CMK (cell line): ENCODE results near the gene ARHGEF7.

Experiments used
- DNase-seq: peaks from one replicate; pipeline ENCODE4 v3.0.0-alpha.2; 2010; ENCODE audit warnings: low read depth

The ARHGEF7 gene

DNA sequence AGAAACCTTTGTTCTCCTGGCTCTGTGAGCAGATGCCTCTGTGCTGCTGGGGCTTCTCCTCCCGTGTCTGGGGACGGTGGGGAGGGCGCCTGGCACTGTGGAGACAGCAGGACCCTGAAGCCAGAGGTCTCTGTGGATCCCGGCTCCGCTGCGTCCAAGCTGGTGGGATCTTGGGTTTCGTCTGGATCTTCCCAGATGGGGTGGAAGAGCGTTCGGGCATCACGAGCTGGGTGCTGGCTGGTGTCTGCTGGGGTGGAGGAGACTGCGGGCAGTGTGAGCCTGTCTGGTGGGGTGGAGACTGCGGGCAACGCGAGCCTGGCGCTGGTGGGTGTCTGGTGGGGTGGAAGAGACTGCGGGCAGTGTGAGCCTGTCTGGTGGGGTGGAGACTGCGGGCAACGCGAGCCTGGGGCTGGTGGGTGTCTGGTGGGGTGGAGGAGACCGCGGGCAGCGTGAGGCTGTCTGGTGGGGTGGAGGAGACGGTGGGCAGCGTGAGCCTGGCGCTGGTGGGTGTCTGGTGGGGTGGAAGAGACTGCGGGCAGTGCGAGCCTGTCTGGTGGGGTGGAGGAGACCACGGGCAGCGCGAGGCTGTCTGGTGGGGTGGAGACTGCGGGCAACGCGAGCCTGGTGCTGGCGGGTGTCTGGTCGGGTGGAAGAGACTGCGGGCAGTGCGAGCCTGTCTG is 211.0 kb downstream of the ARHGEF7 start:
- DNase-seq = no peak

GRCh38 chr13:111326621-111326965 is 211.5 kb downstream of the ARHGEF7 start:
- DNase-seq = no peak

DNA sequence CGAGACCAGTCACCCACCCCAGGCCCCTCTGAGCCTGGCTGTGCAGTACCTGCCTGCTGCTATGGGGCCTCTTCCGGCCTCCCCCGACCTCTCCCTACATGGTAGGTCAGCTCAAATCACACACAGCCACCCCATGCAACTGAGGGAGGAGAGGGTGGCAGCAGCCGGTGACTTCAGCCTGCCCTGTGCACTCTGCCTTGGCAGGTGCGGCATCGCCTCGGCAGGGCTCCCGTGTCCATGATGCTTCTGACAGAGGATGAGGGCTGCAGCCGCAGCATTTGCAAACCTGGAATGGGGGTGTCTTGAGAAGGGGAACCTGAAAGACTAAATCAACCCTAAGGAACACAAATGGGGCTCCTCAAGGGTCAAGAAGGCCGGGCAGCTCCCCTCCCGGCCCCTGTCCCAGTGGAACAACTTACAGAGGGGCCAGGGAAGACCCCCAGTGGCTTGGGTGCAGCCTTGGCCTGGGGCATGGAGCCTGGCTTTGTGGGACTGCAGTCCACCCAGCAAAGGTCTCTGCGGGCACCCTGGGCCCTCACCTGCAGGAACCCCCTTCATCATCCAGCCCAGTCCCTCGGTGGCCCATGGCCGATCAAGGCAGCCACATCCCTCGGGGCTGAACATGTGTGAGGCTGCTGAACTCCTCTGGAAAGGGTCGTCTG is 212.0 kb downstream of the ARHGEF7 start:
- DNase-seq = no peak

DNA sequence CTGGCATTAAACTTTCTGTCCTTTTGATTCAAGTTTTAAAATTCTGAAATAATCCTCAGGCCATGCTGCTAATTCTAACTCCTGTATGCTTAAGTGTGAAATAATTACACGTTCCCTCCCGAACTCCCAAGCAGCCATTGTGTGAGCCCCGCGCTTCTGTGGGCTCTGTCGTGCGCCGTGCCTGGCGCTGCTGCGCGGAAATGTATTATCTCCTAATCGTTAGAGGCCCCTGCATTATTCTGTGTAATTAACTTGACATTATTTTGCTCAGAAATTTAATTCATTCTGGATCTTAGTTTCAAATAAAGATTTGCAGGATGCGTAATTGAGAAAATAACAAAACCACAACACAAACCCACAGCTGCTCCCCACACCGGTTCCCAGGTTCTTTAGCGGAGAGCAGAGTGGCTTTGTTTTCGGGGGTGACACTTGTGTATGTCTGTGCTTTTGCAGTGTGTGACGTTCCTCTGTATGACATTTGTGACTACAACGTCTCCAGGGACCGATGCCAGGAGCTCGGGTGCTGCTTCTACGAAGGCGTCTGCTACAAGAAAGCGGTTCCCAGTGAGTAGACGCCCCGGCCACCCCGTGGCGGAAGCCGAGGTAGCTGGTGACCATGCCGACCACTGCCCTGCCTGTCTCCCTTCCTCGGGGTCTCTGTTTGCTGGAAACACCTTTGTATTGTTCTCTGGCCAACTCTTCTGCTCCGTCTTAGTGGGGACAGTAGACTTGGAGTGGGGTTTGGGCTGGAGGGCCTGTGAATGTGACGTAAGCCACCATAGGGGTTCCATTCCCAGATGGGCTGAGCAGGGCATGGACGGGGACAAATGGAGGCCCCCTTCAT is 212.8 kb downstream of the ARHGEF7 start:
- DNase-seq = no peak

- DNase-seq = no peak
Measured at GRCh38 chr13:111328574-111329410, 213.7 kb downstream of the ARHGEF7 start.

DNA sequence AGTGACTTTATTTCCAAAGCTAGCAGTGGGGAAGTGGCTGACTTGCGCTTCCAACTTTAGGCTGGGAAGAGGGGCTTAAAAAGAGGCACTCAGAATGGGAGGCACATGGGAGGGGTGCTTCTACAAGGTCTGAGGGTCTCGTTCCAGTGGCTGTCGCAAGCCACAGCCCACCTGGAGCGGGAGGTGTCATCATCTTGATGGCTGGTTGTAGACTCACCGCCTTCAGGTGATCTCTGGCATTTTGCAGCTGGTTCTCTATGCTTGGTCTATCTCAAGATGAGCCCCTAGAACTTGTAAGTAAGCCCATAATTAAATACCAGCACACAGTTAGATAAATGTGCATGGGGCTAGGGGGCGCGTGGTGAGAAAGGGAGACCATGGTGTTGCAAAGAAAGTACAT is 214.5 kb downstream of the ARHGEF7 start:
- no peak for DNase-seq

- no peak for DNase-seq
Measured at GRCh38 chr13:111330066-111330610, 215.0 kb downstream of the ARHGEF7 start.

- DNase-seq = no peak
Measured at GRCh38 chr13:111335298-111335697, 220.2 kb downstream of the ARHGEF7 start.

GRCh38 chr13:111336666-111337065 is 221.6 kb downstream of the ARHGEF7 start:
- DNase-seq = no peak

DNA sequence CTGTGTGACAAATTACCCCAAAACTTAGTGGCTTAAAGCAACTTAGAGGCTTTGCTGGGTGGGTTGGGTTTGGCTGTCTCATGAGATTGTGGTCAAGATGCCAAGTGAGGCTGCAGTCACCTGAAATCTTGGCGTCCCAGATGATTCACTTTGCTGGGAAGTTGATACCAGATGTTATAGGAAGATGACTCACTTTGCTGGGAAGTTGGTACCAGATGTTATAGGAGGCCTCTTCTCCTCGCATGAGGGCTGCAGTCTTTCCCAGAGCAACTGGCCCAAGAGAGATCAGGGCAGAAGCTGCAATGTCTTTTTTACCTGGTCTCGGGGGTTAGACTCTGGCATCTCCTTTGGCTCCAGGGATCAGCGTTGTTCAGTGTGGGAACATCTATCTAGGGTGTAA is 222.1 kb downstream of the ARHGEF7 start:
- no peak for DNase-seq

GRCh38 chr13:111337741-111338140 is 222.6 kb downstream of the ARHGEF7 start:
- DNase-seq = no peak

DNA sequence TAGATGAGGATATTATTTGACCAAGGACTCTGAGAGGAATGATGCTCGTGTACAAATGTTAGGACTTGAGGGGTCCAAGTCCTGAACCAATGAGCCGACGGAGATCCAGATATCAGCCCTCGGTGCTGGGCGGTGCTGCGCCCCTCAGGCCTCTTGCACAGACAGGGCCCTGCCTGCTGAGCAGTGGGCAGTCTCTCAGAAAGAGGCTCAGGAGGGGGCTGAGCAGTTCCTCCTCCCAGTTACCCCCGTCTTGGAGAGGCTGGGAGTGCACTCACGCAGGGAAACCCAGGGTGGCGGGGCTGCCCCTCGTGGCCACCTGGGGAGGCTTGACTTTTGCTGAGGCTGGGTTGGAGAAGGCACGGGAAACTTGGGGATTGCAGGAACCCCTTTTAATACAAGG is 223.7 kb downstream of the ARHGEF7 start:
- DNase-seq = no peak

DNA sequence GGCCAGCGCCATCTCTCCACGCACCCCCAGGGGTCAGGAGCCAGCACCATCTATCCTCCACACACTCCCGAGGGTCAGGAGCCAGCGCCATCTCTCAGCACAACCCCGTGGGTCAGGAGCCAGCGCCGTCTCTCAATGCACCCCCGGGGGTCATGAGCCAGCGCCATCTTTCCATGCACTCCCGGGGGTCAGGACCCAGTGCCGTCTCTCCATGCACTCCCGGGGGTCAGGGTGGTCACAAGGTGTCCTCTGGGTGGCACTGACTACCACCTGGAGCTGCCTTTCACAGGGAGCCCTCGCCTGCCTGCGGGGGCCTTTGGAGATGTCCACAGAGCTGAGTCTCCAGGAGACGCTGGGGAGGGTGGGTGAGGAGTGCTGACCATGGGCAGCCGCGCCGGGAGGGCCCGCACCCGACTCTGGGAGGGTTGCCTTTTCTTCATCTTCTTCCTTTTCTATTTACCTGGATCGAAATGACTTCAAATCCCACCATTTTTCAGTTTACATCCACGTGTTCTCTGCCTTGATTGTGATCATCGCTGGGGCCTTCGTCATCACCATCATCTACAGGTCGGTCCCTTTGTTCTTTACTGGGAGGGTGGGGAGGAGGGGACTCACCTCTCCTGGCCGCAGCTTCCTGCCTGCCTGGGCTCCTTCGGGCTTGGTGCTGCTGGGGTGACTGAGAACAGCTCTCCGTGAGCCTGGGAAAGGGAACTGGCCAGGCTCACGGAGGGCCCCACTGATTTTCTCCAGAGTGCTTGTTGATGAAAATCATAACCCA is 224.4 kb downstream of the ARHGEF7 start:
- no peak for DNase-seq

GRCh38 chr13:111341886-111342285 is 226.8 kb downstream of the ARHGEF7 start:
- DNase-seq = no peak

DNA sequence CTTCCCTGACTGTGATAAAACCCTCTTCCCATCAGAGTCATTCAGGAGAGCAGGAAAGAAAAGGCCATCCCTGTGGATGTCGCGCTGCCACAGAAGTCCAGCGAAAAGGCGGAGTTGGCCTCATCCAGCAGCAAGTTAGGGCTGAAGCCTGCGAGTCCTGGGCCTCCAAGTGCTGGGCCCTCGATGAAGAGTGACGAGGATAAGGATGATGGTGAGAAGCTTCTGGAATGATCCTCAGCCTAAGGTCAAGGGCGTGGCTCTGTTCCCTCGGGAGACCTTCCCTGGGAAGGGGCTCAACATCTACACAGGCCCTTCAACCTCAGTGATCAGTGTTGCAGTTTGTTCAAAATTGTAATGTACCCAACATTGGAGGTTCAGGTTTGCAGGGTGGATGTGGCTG is 227.6 kb downstream of the ARHGEF7 start:
- no peak for DNase-seq

- DNase-seq = no peak
Measured at GRCh38 chr13:111343186-111343805, 228.2 kb downstream of the ARHGEF7 start.

GRCh38 chr13:111344471-111345191 is 229.5 kb downstream of the ARHGEF7 start:
- no peak for DNase-seq

- DNase-seq = no peak
Measured at GRCh38 chr13:111345682-111346081, 230.6 kb downstream of the ARHGEF7 start.

GRCh38 chr13:111346101-111346680 is 231.1 kb downstream of the ARHGEF7 start:
- no peak for DNase-seq

- DNase-seq = no peak
Measured at GRCh38 chr13:111347438-111347837, 232.3 kb downstream of the ARHGEF7 start.
